Activated gamma-delta T cell (primary cell): Measurements from ENCODE around the gene TMEM92.
A peak's percentile ranks its signal among the peaks of the same experiment; 100 is the strongest.
"Not testable (repeated sequence)": the region's sequence is repeated elsewhere in the genome, so short reads cannot be mapped to it uniquely, and the experiment has no call there.

ENCODE experiments used
- DNase-seq: peaks from one replicate; lab custom pipeline; 2025; lab: John Stamatoyannopoulos, UW

The TMEM92 gene

DNA sequence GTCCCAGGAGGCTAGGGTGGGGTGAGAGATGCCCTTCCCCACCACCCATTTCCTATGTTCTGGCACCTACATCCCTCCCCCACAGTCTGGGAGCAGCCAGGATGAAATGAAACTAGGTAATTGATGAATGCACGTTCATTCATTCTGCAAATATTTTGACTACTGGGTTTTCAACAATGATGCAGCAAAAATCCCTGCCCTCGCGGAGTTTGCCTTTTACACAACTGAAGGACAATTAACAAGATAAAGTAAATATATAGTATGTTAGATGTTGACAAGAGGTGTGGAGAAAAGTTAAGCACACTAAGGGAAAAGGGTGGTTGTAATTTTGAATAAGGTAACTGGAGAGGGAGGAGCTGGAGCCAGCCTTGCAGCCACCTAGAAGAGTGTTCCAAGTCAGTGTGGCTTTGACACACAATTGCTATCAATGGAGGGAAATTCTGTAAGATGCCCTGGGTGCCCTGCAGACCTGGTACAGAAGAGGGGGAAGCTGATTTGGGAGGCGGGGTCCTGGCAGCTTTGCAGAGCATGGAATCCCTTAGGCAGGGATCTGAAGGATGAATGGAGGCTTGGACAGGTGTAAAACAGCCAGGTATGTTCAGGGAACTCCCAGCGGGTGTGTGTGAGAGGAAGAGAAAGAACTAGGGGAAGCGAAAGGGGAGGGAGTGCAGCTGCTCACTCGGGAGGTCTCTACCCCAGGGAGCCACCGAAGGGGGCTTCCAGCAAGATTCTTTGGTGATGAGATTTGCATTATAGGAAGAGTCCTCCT lies 2.5 kb downstream of the TMEM92 start:
- no peak for DNase-seq

DNA sequence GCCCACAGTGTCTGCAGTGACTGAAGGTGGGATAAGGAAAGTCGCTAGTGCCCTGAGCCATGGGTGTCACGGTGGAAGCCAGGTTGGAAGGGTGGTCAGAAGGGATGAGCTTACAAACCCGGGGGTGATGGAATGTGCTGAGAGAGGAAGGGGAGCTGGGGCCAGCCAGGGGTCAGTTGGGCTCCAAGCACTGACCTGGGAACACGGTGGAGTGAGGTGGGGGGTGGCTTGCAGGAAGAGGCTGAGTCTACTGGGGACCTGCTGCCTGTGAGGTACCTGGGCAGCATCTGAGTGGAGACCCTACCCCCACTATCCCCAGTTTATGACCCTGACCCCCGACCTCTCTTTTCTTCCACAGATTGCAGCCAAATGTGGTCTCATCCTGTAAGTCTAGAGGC lies 3.1 kb downstream of the TMEM92 start:
- no peak for DNase-seq

DNA sequence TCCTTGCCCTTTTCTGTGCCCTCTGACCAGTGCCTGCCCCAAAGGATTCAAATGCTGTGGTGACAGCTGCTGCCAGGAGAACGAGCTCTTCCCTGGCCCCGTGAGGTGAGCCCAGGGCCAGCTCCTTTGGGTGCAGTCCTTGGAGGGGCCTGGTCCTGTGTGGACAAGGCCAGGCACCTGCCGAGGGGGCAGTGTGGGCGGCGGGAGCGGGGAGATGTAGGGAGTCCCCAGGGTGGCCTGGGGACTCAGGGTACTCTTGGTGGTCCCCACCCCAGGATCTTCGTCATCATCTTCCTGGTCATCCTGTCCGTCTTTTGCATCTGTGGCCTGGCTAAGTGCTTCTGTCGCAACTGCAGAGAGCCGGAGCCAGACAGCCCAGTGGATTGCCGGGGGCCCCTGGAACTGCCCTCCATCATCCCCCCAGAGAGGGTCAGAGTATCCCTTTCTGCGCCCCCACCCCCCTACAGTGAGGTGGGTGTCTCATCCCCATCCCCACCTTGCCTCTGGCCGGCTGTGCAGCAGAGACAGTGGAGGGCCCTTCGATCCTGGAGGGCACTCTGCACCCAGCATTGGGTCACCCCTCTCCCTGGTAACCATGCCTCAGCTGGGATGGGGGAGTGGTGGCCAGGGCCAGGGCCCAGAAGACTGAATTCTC lies 4.4 kb downstream of the TMEM92 start:
- DNase-seq, result no peak

DNA sequence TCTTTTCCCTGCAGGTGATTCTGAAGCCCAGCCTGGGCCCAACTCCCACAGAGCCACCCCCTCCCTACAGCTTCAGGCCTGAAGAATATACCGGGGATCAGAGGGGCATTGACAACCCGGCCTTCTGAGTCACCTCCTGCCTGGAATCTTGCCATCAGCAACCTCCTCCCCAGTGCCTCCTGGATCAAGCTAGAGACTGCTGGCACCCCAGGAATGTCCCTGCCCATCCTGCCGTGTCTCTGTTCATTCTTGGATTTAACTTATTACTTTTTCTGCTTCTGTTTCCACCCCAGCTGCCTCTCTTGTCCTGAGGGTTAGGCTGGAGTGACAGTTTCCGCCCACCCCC lies 4.9 kb downstream of the TMEM92 start:
- DNase-seq, result no peak

GRCh38 chr17:50279639-50280038 lies 5.4 kb downstream of the TMEM92 start:
- DNase-seq, result no peak

GRCh38 chr17:50280068-50280467 lies 5.8 kb downstream of the TMEM92 start:
- no peak for DNase-seq

- no peak for DNase-seq
These were observed 6.7 kb downstream of the TMEM92 start for GRCh38 chr17:50280801-50281441.

- no peak for DNase-seq
These were observed 7.6 kb downstream of the TMEM92 start for GRCh38 chr17:50281739-50282401.

- DNase-seq, result no peak
These were observed 9.0 kb downstream of the TMEM92 start for GRCh38 chr17:50283246-50283645.

GRCh38 chr17:50283714-50284113 lies 9.4 kb downstream of the TMEM92 start:
- DNase-seq, result no peak

- DNase-seq, result no peak
These were observed 11.7 kb downstream of the TMEM92 start for GRCh38 chr17:50285941-50286340.

DNA sequence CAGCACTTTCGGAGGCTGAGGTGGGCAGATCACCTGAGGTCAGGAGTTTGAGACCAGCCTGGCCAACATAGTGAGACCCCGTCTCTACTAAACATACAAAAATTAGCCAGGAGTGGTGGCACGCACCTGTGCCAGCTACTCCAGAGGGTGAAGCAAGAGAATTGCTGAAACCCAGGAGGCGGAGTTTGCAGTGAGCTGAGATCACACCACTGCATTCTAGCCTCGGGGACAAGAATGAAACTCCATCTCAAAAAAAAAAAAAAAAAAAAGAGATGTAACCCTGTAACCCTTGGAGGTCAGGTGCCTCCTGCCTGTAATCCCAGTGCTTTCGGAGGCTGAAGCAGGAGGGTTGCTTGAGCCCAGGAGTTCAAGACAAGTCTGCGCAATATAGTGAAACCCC lies 13.0 kb downstream of the TMEM92 start:
- DNase-seq, result not testable (repeated sequence)

GRCh38 chr17:50288306-50288705 lies 14.0 kb downstream of the TMEM92 start:
- DNase-seq, result no peak

- no peak for DNase-seq
These were observed 15.0 kb downstream of the TMEM92 start for GRCh38 chr17:50289278-50289677.

GRCh38 chr17:50289991-50290702 lies 15.9 kb downstream of the TMEM92 start:
- DNase-seq, result no peak

GRCh38 chr17:50290933-50291332 lies 16.7 kb downstream of the TMEM92 start:
- DNase-seq, result no peak

DNA sequence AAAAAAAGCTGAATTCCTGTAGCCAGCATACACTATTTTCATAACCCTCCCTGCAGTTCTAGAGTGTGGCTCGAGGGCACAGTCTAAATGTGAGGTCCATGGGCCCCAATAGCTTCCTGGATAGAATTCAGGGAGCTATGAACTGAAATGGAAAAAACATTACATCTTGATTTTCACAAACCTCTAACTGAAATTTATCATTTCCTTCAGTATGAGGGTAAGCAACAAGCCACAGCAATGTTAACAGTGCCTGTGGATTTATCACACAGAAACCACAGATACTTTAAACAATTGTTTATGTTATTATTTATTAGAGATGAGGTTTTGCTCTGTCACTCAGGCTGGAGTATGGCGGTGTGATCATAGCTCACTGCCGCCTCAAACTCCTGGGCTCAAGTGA lies 18.2 kb downstream of the TMEM92 start:
- DNase-seq, result no peak

DNA sequence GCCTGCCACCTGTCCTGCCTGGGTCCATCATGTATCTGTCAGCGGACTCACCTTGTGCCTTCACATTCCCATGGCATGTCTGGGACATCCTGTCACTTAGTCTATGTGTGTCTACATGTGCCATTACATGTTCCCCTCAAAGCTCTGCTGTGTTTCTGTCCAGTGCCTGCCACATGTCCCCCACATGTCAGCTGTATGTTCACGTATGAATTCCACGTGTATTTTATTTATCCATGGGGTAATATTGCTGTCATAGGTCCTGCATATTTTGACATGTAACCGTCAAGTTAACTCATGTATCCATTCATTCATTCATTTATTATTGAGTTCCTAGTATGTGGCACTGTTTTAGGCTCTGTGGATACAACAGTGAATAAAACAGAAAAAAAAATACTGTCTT lies 20.8 kb downstream of the TMEM92 start:
- DNase-seq, result no peak

DNA sequence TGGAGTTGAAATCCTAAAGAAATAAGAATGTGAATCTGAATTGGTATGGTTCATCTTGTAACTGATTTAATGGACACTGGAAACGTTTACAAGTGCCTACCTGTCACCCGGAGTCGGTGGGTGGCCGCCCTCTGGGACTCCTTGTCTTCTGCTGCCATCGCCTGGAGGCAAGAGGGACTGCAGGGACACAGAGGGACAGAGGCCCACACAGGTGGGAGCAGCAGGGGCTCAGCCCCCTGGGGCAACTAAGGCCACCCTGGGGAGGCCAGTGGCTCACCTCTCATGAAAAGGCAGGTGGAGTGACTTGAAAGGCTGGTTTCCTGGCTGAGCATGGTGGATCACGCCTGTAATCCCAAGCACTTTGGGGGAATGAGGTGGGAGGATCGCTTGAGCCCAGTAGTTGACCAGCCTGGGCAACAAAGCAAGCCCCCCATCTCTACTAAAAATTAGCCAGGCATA lies 23.2 kb downstream of the TMEM92 start:
- peak; percentile 15 for DNase-seq

GRCh38 chr17:50298018-50298417 lies 23.8 kb downstream of the TMEM92 start:
- no peak for DNase-seq

DNA sequence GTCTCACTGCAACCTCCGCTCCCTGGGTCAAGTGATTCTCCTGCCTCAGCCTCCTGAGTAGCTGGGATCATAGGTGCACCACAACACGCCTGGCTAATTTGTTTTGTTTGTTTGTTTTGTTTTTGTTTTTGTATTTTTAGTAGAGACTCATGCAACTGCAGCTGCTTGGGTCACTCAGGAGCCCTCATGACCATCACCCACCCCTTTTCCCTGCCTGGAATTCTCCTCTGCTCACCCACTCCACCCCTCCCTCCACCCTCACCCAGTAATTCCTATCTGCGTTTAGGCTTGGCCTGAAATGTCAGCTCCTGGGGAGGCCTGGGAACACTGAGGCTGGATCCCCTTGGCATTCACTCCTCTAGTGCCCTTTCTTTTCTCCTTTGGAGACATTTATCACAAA lies 25.5 kb downstream of the TMEM92 start:
- DNase-seq, result no peak

DNA sequence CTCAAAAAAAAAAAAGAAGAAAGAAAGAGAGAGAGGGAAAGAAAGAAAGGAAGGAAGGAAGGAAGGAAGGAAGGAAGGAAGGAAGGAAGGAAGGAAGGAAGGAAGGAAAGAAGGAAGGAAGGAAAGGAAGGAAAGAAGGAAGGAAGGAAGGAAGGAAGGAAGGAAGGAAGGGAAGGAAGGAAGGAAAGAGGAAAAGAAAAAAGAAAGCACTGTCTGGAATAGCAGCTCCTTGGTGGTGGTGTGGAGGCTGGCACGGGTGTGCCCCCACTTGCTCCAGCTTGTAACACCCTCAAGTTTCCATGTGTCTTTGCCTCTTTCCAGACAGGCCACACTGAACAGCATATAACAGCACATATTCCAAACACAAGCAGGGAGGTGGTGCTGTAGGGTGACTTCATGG lies 26.6 kb downstream of the TMEM92 start:
- DNase-seq, result not testable (repeated sequence)
